ENCODE results near the gene ZFHX3. TPM values are rescaled to one million over a fixed set of nuclear protein-coding genes. Genes with fewer than 3 reads are reported as not detected.

Gene ZFHX3
- total RNA-seq, 2 donors from 2014 or later = 57.7 to 70.1 TPM

DNA sequence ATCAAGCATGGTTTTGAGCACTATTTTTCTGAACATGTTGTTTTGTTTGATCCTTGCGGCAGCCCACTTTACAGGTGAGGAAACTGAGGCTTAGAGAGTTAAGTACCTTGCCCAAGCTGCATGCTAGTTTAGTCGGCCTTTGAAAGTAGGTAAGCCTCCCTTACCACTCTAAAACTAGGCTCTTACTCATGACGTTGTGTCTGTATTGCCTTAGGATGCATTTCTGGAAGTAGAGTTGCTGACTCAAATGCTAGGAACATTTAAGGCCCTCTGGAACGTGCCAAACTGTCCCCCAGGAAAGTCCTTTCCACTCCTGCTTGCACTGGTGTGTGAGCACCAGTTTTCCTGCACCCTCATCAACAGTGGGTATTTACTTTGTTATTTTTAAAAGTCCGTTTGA is 76.6 kb downstream of the ZFHX3 start:
- H3K4me1 ChIP-seq (ENCODE audit: control insufficient read depth in 1 of 2, low read depth in 2 of 2) = peaks cover 33 to 76% of the 10 kb centered on the region in 2 donors
- no peaks in the 10 kb centered on the region for H3K36me3 ChIP-seq
- H3K27ac ChIP-seq = no peak overlapping the region
- H3K27me3 ChIP-seq (replicated peaks; ENCODE audit: insufficient read depth) = no peaks in the 10 kb centered on the region
- no peak overlapping the region for H3K4me3 ChIP-seq
- DNase-seq (ENCODE audit: low spot score) = no peak
- no peak for ATAC-seq (ENCODE audit: insufficient number of reproducible peaks, low FRiP score, low read depth)
- TF ChIP-seq, protein P1, sequence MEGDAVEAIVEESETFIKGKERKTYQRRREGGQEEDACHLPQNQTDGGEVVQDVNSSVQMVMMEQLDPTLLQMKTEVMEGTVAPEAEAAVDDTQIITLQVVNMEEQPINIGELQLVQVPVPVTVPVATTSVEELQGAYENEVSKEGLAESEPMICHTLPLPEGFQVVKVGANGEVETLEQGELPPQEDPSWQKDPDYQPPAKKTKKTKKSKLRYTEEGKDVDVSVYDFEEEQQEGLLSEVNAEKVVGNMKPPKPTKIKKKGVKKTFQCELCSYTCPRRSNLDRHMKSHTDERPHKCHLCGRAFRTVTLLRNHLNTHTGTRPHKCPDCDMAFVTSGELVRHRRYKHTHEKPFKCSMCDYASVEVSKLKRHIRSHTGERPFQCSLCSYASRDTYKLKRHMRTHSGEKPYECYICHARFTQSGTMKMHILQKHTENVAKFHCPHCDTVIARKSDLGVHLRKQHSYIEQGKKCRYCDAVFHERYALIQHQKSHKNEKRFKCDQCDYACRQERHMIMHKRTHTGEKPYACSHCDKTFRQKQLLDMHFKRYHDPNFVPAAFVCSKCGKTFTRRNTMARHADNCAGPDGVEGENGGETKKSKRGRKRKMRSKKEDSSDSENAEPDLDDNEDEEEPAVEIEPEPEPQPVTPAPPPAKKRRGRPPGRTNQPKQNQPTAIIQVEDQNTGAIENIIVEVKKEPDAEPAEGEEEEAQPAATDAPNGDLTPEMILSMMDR (IDR thresholded peaks at IDR 0.05) = no peak
- H3K9me3 ChIP-seq = no peaks in the 10 kb centered on the region

DNA sequence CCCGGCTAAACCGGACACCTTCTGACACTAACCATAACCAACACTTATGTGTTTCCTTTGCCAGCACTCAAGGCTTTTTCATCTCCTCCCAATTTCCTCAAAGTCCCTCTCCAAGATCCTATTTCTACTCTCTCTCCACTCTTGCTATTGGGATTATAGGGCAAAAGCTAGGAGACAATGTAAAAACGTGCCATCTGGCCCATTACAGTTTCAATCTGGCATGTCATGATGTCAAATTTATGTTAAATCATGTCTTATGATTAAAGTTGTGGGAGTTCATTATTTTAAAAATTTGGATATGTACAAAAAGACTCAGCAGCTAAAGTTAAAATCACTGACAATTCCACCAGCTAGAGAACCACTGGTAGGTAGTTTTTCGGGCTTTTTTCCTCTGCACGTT is 77.3 kb downstream of the ZFHX3 start:
- no peaks in the 10 kb centered on the region for H3K27me3 ChIP-seq (replicated peaks; ENCODE audit: insufficient read depth)
- H3K4me3 ChIP-seq = no peak overlapping the region
- no peak overlapping the region for H3K27ac ChIP-seq
- H3K9me3 ChIP-seq = no peaks in the 10 kb centered on the region
- DNase-seq (ENCODE audit: low spot score) (no peak), ATAC-seq (ENCODE audit: insufficient number of reproducible peaks, low FRiP score, low read depth) (no peak)
- TF ChIP-seq, protein P1 (IDR thresholded peaks at IDR 0.05) = no peak
- H3K36me3 ChIP-seq = no peaks in the 10 kb centered on the region
- peaks cover 33 to 73% of the 10 kb centered on the region in 2 donors for H3K4me1 ChIP-seq (ENCODE audit: control insufficient read depth in 1 of 2, low read depth in 2 of 2)

DNA sequence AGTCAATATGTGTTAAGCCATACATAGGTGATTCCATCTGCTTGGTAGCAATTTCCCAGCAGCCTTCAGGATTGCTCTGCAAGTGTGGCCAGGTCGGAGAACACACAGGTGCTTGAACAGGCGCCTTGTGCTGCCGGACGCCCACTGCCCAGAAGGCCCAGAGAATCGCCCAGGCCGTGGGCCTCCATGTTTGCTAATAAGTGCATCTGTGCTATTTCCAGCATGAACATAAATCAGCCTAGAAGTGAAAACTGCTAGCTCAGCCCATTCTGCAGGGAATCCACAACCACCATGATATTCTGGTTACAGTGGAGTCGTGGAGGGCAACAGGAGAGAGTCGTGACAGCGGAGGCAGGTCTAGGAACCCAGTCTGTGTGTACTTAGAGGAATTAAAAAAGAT is 78.1 kb downstream of the ZFHX3 start:
- H3K4me3 ChIP-seq = no peak overlapping the region
- no peak overlapping the region for H3K27ac ChIP-seq

DNA sequence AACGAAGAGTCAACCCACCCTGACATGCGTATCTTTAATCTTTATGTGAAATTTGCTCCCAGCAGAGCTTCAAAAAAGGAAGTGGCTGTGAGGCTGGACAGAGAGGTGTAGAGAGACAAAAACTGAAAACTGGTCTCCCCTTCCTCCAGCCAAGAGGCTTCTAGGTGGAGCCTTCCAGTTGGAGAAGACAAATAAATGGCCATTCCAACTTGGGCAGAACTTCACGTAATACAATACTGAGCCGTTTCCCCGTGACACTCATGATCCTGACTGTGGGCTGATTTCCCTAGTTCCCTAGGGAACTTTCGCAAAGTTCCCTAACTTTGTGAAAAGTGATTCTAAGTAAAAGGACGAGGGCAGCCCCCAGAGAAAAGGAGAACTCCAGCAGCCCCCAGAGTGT is 78.8 kb downstream of the ZFHX3 start:
- ATAC-seq (ENCODE audit: insufficient number of reproducible peaks, low FRiP score, low read depth) (no peak), DNase-seq (ENCODE audit: low spot score) (no peak)
- no peaks in the 10 kb centered on the region for H3K9me3 ChIP-seq
- TF ChIP-seq, protein P1 (IDR thresholded peaks at IDR 0.05) = no peak
- H3K4me3 ChIP-seq = no peak overlapping the region
- peaks cover 28 to 58% of the 10 kb centered on the region in 2 donors for H3K4me1 ChIP-seq (ENCODE audit: control insufficient read depth in 1 of 2, low read depth in 2 of 2)
- H3K27me3 ChIP-seq (replicated peaks; ENCODE audit: insufficient read depth) = no peaks in the 10 kb centered on the region
- no peaks in the 10 kb centered on the region for H3K36me3 ChIP-seq
- H3K27ac ChIP-seq = no peak overlapping the region

More for the DNA sequence above, 78.1 kb downstream of the ZFHX3 start:
- ATAC-seq (ENCODE audit: insufficient number of reproducible peaks, low FRiP score, low read depth) (no peak), DNase-seq (ENCODE audit: low spot score) (no peak)
- peaks cover 33 to 65% of the 10 kb centered on the region in 2 donors for H3K4me1 ChIP-seq (ENCODE audit: control insufficient read depth in 1 of 2, low read depth in 2 of 2)
- TF ChIP-seq, protein P1 (IDR thresholded peaks at IDR 0.05) = no peak
- H3K36me3 ChIP-seq = no peaks in the 10 kb centered on the region
- no peaks in the 10 kb centered on the region for H3K9me3 ChIP-seq
- no peaks in the 10 kb centered on the region for H3K27me3 ChIP-seq (replicated peaks; ENCODE audit: insufficient read depth)

DNA sequence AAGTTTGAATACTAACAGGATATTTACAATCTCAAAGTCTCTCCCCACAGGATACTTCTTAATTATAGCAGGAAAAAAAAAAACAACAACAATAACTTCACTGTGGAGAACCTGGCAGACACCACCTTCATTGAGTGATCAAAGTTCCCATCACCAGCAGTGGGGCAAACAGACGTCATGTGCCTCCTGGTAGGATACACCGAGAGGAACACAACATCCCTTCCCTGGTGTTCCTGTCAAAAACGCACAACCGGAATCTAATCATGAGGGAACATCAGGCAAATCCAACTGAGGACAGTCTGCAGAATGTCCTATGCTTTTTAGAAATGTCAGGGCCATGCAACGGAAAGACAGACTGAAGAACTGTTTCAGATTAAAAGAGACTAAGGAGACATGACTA is 80.0 kb downstream of the ZFHX3 start:
- peaks cover 26 to 57% of the 10 kb centered on the region in 2 donors for H3K4me1 ChIP-seq (ENCODE audit: control insufficient read depth in 1 of 2, low read depth in 2 of 2)
- DNase-seq (ENCODE audit: low spot score) (no peak), ATAC-seq (ENCODE audit: insufficient number of reproducible peaks, low FRiP score, low read depth) (no peak)
- TF ChIP-seq, protein P1 (IDR thresholded peaks at IDR 0.05) = no peak
- no peak overlapping the region for H3K4me3 ChIP-seq
- no peak overlapping the region for H3K27ac ChIP-seq
- H3K27me3 ChIP-seq (replicated peaks; ENCODE audit: insufficient read depth) = no peaks in the 10 kb centered on the region
- H3K36me3 ChIP-seq = no peaks in the 10 kb centered on the region
- no peaks in the 10 kb centered on the region for H3K9me3 ChIP-seq
